Posterior vena cava (tissue), 2 donors: ENCODE results near the gene LPXN. TPM values are rescaled to one million over a fixed set of nuclear protein-coding genes. Genes with fewer than 3 reads are reported as not detected.

Source experiments
- DNase-seq: peaks from one replicate; pipeline ENCODE4 v3.0.0-alpha.2; 2020; ENCODE audit warnings: low spot score
- intact Hi-C, 2 donors: fragments of 100-400 bp; cut with DNase I; formaldehyde crosslinking; loops; one replicate each; pipeline versions ENCODE4 v1.14.1 to v1.14.2; 2022 to 2023
- long read RNA-seq, 2 donors: library from polyadenylated mRNA; unstranded; transcript quantifications; one replicate each; pipeline ENCODE4 v2.0.0, GENCODE V29; 2020 to 2021
- total RNA-seq, 2 donors: library from RNA; stranded (reverse); fragmentation: NEBNext Ultra II Directional; extraction: Animal tissue kit (Norgen Biotek cat#: 25700); gene quantifications; one replicate each; pipeline ENCODE4 v1.2.1, GENCODE V29; 2021
- donor health status: DM: yes; HTN: yes; CAD: no.
- donor health status: DM: yes; HTN: yes; CAD: no.

LPXN gene
- 10 to 100 TPM in 1 of 2 donors, 1 to 10 TPM in 1; 7.9 to 10.7 TPM for total RNA-seq
- long read RNA-seq, donor 1, partial matches to known transcripts, result 0 of 1 reads
- long read RNA-seq, donor 1, other reads (novel, unspliced or antisense), result 0 of 1 reads
- long read RNA-seq, donor 2, partial matches to known transcripts, result 2 of 17 reads
- long read RNA-seq, donor 2, other reads (novel, unspliced or antisense), result 11 of 17 reads

GRCh38 chr11:58575377-58576020, at the start of gene LPXN:
Gene LPXN (minus strand): TSS chr11:58575856. CDS start chr11:58575772, 84 bp downstream.
- intact Hi-C loops, result loop anchor here in 1 of 2 donors (10.0 kb wide), 1 partner anchor 49 kb away; the partner anchor contains the start of gene CNTF

GRCh38 chr11:58625086-58625485, 49.4 kb upstream of the LPXN start:
- intact Hi-C loops, result loop anchor here in 1 of 2 donors (10.0 kb wide), 1 partner anchor 50 kb away; the partner anchor contains the start of genes LPXN and ZFP91
- no peak for DNase-seq

More at GRCh38 chr11:58575377-58576020, at the start of gene LPXN:
- DNase-seq, result no peak

GRCh38 chr11:58622344-58622743, 46.7 kb upstream of the LPXN start, which contains the start of gene CNTF:
Gene CNTF (plus strand): TSS chr11:58622665. CDS start chr11:58622753, 88 bp downstream.
- DNase-seq, result no peak
- intact Hi-C loops, result loop anchor here in 1 of 2 donors (10.0 kb wide), 1 partner anchor 48 kb away; the partner anchor contains the start of genes LPXN and ZFP91

- DNase-seq, result no peak
- intact Hi-C loops, result loop anchor here in 1 of 2 donors (10.0 kb wide), 1 partner anchor 47 kb away; the partner anchor contains the start of genes LPXN and ZFP91
Measured at GRCh38 chr11:58621586-58622262, 46.1 kb upstream of the LPXN start.

GRCh38 chr11:58617976-58618557, 42.4 kb upstream of the LPXN start:
- DNase-seq, result no peak
- intact Hi-C loops, result no loop called here

GRCh38 chr11:58616594-58616993, 40.9 kb upstream of the LPXN start:
- intact Hi-C loops, result no loop called here
- DNase-seq, result peak; percentile 84

- intact Hi-C loops, result no loop called here
- DNase-seq, result no peak
Measured at GRCh38 chr11:58615559-58615958, 39.9 kb upstream of the LPXN start.

GRCh38 chr11:58613228-58613627, 37.6 kb upstream of the LPXN start:
- intact Hi-C loops, result no loop called here
- no peak for DNase-seq

GRCh38 chr11:58609723-58610122, 34.1 kb upstream of the LPXN start:
- DNase-seq, result no peak
- intact Hi-C loops, result no loop called here

GRCh38 chr11:58608331-58608730, 32.7 kb upstream of the LPXN start:
- intact Hi-C loops, result no loop called here
- no peak for DNase-seq

GRCh38 chr11:58606930-58607714, 31.5 kb upstream of the LPXN start:
- intact Hi-C loops, result no loop called here

GRCh38 chr11:58600510-58600909, 24.9 kb upstream of the LPXN start:
- no peak for DNase-seq
- intact Hi-C loops, result no loop called here

More at GRCh38 chr11:58606930-58607714, 31.5 kb upstream of the LPXN start:
- DNase-seq, result no peak

- intact Hi-C loops, result no loop called here
- no peak for DNase-seq
Measured at GRCh38 chr11:58597486-58598144, 22.0 kb upstream of the LPXN start.

GRCh38 chr11:58596621-58597020, 21.0 kb upstream of the LPXN start:
- DNase-seq, result no peak
- intact Hi-C loops, result no loop called here

GRCh38 chr11:58594826-58595225, 19.2 kb upstream of the LPXN start:
- intact Hi-C loops, result no loop called here
- DNase-seq, result no peak

- no peak for DNase-seq
- intact Hi-C loops, result no loop called here
Measured at GRCh38 chr11:58592760-58593472, 17.3 kb upstream of the LPXN start.

GRCh38 chr11:58591659-58592058, 16.0 kb upstream of the LPXN start:
- intact Hi-C loops, result no loop called here
- no peak for DNase-seq

GRCh38 chr11:58586998-58587397, 11.3 kb upstream of the LPXN start:
- no peak for DNase-seq
- intact Hi-C loops, result no loop called here
